HG03159 (cell line): ENCODE measurements around the gene LRRC55.

Experiments used
- ATAC-seq: cut with Tn5 transposase; IDR thresholded peaks from one replicate; pipeline ENCODE4 v1.9.1; 2021; ENCODE audit warnings: mild to moderate bottlenecking, moderate library complexity; ENCODE audit not compliant: unreplicated experiment

LRRC55 gene

GRCh38 chr11:57181678-57182305 lies at the start of gene LRRC55:
Gene LRRC55 (plus strand): TSS chr11:57181953. CDS start chr11:57182023, 70 bp downstream.
- ATAC-seq = no peak

GRCh38 chr11:57133366-57134038 lies 48.3 kb upstream of the LRRC55 start:
- ATAC-seq = no peak

- no peak for ATAC-seq
Observed at GRCh38 chr11:57134284-57134683, 47.5 kb upstream of the LRRC55 start.

GRCh38 chr11:57135020-57135751 lies 46.6 kb upstream of the LRRC55 start:
- no peak for ATAC-seq

- no peak for ATAC-seq
Observed at GRCh38 chr11:57140568-57140967, 41.2 kb upstream of the LRRC55 start.

GRCh38 chr11:57143459-57143858 lies 38.3 kb upstream of the LRRC55 start:
- ATAC-seq = no peak

- ATAC-seq = no peak
Observed at GRCh38 chr11:57144075-57144474, 37.7 kb upstream of the LRRC55 start.

GRCh38 chr11:57144531-57145320 lies 37.0 kb upstream of the LRRC55 start:
- ATAC-seq = no peak

- no peak for ATAC-seq
Observed at GRCh38 chr11:57146301-57146700, 35.5 kb upstream of the LRRC55 start.

GRCh38 chr11:57148621-57149020 lies 33.1 kb upstream of the LRRC55 start:
- no peak for ATAC-seq

GRCh38 chr11:57150454-57150917 lies 31.3 kb upstream of the LRRC55 start:
- no peak for ATAC-seq

- ATAC-seq = no peak
Observed at GRCh38 chr11:57152134-57152533, 29.6 kb upstream of the LRRC55 start.

- no peak for ATAC-seq
Observed at GRCh38 chr11:57153448-57153847, 28.3 kb upstream of the LRRC55 start.

- no peak for ATAC-seq
Observed at GRCh38 chr11:57154739-57155138, 27.0 kb upstream of the LRRC55 start.

- ATAC-seq = no peak
Observed at GRCh38 chr11:57155400-57155799, 26.4 kb upstream of the LRRC55 start.

GRCh38 chr11:57155838-57156607 lies 25.7 kb upstream of the LRRC55 start:
- ATAC-seq = no peak

GRCh38 chr11:57156928-57157327 lies 24.8 kb upstream of the LRRC55 start:
- no peak for ATAC-seq

- no peak for ATAC-seq
Observed at GRCh38 chr11:57157624-57158023, 24.1 kb upstream of the LRRC55 start.

- no peak for ATAC-seq
Observed at GRCh38 chr11:57158180-57158579, 23.6 kb upstream of the LRRC55 start.

GRCh38 chr11:57158599-57158998 lies 23.2 kb upstream of the LRRC55 start:
- no peak for ATAC-seq
